H9 (cell line): ENCODE results near the gene PVR. TPM values are rescaled to one million over a fixed set of nuclear protein-coding genes. Genes with fewer than 3 reads are reported as not detected.

Experiments used
- DNase-seq: peaks from one replicate; pipeline ENCODE4 v3.0.0-alpha.2; 2017
- H2AFZ ChIP-seq: one replicate; pipeline ENCODE4 v1.6.1; 2013; ENCODE audit warnings: mild to moderate bottlenecking, low read length, control low read depth, moderate library complexity
- H2AK5ac ChIP-seq: 2 replicates; pipeline ENCODE4 v1.6.1; 2013; ENCODE audit warnings: low read length, control low read depth, mixed read lengths; ENCODE audit not compliant: insufficient read length
- H2BK120ac ChIP-seq: one replicate; pipeline ENCODE4 v1.6.1; 2013; ENCODE audit warnings: low read depth, mild to moderate bottlenecking, low read length, control low read depth, inconsistent platforms; ENCODE audit not compliant: poor library complexity, severe bottlenecking
- H2BK12ac ChIP-seq: 2 replicates; pipeline ENCODE4 v1.6.1; 2013; ENCODE audit warnings: low read length, control low read depth, mixed read lengths, low read depth; ENCODE audit not compliant: insufficient read length
- H2BK15ac ChIP-seq: 2 replicates; pipeline ENCODE4 v1.6.1; 2013; ENCODE audit warnings: low read depth, low read length, control low read depth
- H2BK20ac ChIP-seq: one replicate; pipeline ENCODE4 v1.6.1; 2013; ENCODE audit warnings: low read depth, mild to moderate bottlenecking, low read length, control low read depth, inconsistent platforms; ENCODE audit not compliant: poor library complexity, severe bottlenecking
- H2BK5ac ChIP-seq: 2 replicates; pipeline ENCODE4 v1.6.1; 2013; ENCODE audit warnings: low read length, control low read depth, mixed read lengths; ENCODE audit not compliant: insufficient read length
- H3K14ac ChIP-seq: 2 replicates; pipeline ENCODE4 v1.6.1; 2013; ENCODE audit warnings: low read length, control low read depth; ENCODE audit not compliant: insufficient read depth
- H3K18ac ChIP-seq: 2 replicates; pipeline ENCODE4 v1.6.1; 2013; ENCODE audit warnings: low read depth, mild to moderate bottlenecking, mixed read lengths, low read length, control low read depth; ENCODE audit not compliant: insufficient read length
- H3K23ac ChIP-seq: 2 replicates; pipeline ENCODE4 v1.6.1; 2013; ENCODE audit warnings: low read length, control low read depth, mixed read lengths, low read depth; ENCODE audit not compliant: insufficient read length
- H3K23me2 ChIP-seq: 2 replicates; pipeline ENCODE4 v1.6.1; 2013; ENCODE audit warnings: low read depth, mild to moderate bottlenecking, mixed read lengths, low read length, control low read depth; ENCODE audit not compliant: insufficient read length, poor library complexity, severe bottlenecking
- H3K27ac ChIP-seq: 2 replicates; pipeline ENCODE4 v1.5.1; 2013; ENCODE audit warnings: low read length, control low read depth, mixed read lengths, low read depth; ENCODE audit not compliant: insufficient read length
- H3K27me3 ChIP-seq: 2 replicates; pipeline ENCODE4 v1.6.1; 2013; ENCODE audit warnings: low read length, control low read depth, inconsistent platforms; ENCODE audit not compliant: insufficient read depth
- H3K4ac ChIP-seq: 2 replicates; pipeline ENCODE4 v1.6.1; 2013; ENCODE audit warnings: low read depth, mild to moderate bottlenecking, control low read depth, inconsistent platforms, low read length, moderate library complexity
- H3K4me1 ChIP-seq: 2 replicates; pipeline ENCODE4 v1.6.1; 2013; ENCODE audit warnings: low read length, control low read depth, inconsistent platforms; ENCODE audit not compliant: insufficient read depth
- H3K4me2 ChIP-seq: 2 replicates; pipeline ENCODE4 v1.6.1; 2013; ENCODE audit warnings: low read length, control low read depth, mixed read lengths; ENCODE audit not compliant: insufficient read length, insufficient read depth
- H3K56ac ChIP-seq: 2 replicates; pipeline ENCODE4 v1.6.1; 2013; ENCODE audit warnings: low read depth, mild to moderate bottlenecking, mixed read lengths, low read length, control low read depth; ENCODE audit not compliant: insufficient read length
- H3K79me1 ChIP-seq: 2 replicates; pipeline ENCODE4 v1.6.1; 2013; ENCODE audit warnings: low read depth, mild to moderate bottlenecking, moderate library complexity, low read length, control low read depth, inconsistent platforms; ENCODE audit not compliant: insufficient read depth, poor library complexity, severe bottlenecking
- H3K79me2 ChIP-seq: 2 replicates; pipeline ENCODE4 v1.6.1; 2013; ENCODE audit warnings: low read length, control low read depth, inconsistent platforms; ENCODE audit not compliant: insufficient read depth
- H3K9ac ChIP-seq: 2 replicates; pipeline ENCODE4 v1.6.1; 2013; ENCODE audit warnings: low read length, control low read depth, mixed read lengths; ENCODE audit not compliant: insufficient read length; ENCODE audit errors: extremely low read depth
- H3K9me3 ChIP-seq: one replicate; pipeline ENCODE4 v1.6.1; 2013; ENCODE audit warnings: low read depth, low read length, inconsistent platforms; ENCODE audit not compliant: control insufficient read depth
- H3T11ph ChIP-seq: one replicate; pipeline ENCODE4 v1.6.1; 2013; ENCODE audit warnings: mild to moderate bottlenecking, low read length, control low read depth, inconsistent platforms
- H4K20me1 ChIP-seq: one replicate; pipeline ENCODE4 v1.6.1; 2013; ENCODE audit not compliant: control insufficient read depth, insufficient read length, insufficient read depth
- H4K5ac ChIP-seq: 2 replicates; pipeline ENCODE4 v1.6.1; 2013; ENCODE audit warnings: low read depth, mild to moderate bottlenecking, mixed read lengths, low read length, control low read depth; ENCODE audit not compliant: insufficient read length
- H4K8ac ChIP-seq: replicated peaks from 2 replicates; pipeline ENCODE4 v1.6.1; 2013; ENCODE audit warnings: low read length, control low read depth, mixed read lengths, low read depth; ENCODE audit not compliant: insufficient read length
- H4K91ac ChIP-seq: 2 replicates; pipeline ENCODE4 v1.6.1; 2013; ENCODE audit warnings: low read depth, mild to moderate bottlenecking, moderate library complexity, mixed read lengths, low read length, control low read depth; ENCODE audit not compliant: insufficient read length
- H3K27ac Mint-ChIP-seq, 3 experiments: 2 replicates in 2 of 3; 3 replicates in 1 of 3; pipeline ENCODE4 v1.8.0; 2020 to 2021; ENCODE audit warnings: mixed read lengths in 3 of 3, mild to moderate bottlenecking in 1 of 3, moderate library complexity in 1 of 3
- H3K27me3 Mint-ChIP-seq: 2 replicates; pipeline ENCODE4 v1.8.0; 2021; ENCODE audit warnings: low read depth, mild to moderate bottlenecking, moderate library complexity, mixed read lengths
- H3K36me3 Mint-ChIP-seq, 3 experiments: 2 replicates in 2 of 3; 3 replicates in 1 of 3; pipeline ENCODE4 v1.8.0; 2020 to 2021; ENCODE audit warnings: low read depth in 3 of 3, mixed read lengths in 3 of 3; ENCODE audit not compliant: insufficient read depth in 1 of 3
- H3K4me1 Mint-ChIP-seq, 2 experiments: 2 replicates each; pipeline ENCODE4 v1.8.0; 2020; ENCODE audit warnings: mixed read lengths in 2 of 2
- H3K4me3 Mint-ChIP-seq, 2 experiments: 2 replicates in 1 of 2; 3 replicates in 1 of 2; pipeline ENCODE4 v1.8.0; 2020 to 2021; ENCODE audit warnings: mild to moderate bottlenecking in 2 of 2, mixed read lengths in 2 of 2, moderate library complexity in 1 of 2
- H3K9me3 Mint-ChIP-seq, 2 experiments: 2 replicates in 1 of 2; 3 replicates in 1 of 2; pipeline ENCODE4 v1.8.0; 2020; ENCODE audit warnings: mild to moderate bottlenecking in 2 of 2, mixed read lengths in 2 of 2, moderate library complexity in 1 of 2
- CTCF ChIP-seq: fragments of 200-600 bp; sonication (generic); conservative IDR thresholded peaks from 3 replicates; pipeline ENCODE4 v1.8.0; 2021; ENCODE audit warnings: antibody characterized with exemption, mild to moderate bottlenecking
- whole genome bisulfite sequencing: extraction: QIAGEN DNeasy Blood & Tissue Kit; methylation state at CpG from one replicate; pipeline ENCODE4 v1.1.7; 2013; ENCODE audit warnings: missing lambda C conversion rate, low lambda C conversion rate, mixed read lengths; ENCODE audit not compliant: insufficient read length; ENCODE audit errors: extremely low coverage; 5-methylcytosine and 5-hydroxymethylcytosine counted together
- total RNA-seq: library from RNA; stranded (reverse); gene quantifications from 2 replicates; pipeline ENCODE4 v1.2.1, GENCODE V29; 2021

Gene PVR
- total RNA-seq, 1 experiment from 2014 or later, result 29.2 TPM

- Histone ChIP-seq H2BK12ac (no peak overlapping the region), H3K23me2 (no peaks in the 10 kb centered on the region), H3K79me1 (no peaks in the 10 kb centered on the region), H3K4me1 (peaks cover 4% of the 10 kb centered on the region; the same call in 1 of the 2 replicates), H3K27ac (no peak overlapping the region), H3K23ac (no peak overlapping the region), H2BK120ac (no peak overlapping the region), H4K5ac (no peak overlapping the region), H3K9me3 (no peaks in the 10 kb centered on the region), H4K91ac (no peak overlapping the region), H2AK5ac (no peak overlapping the region), H2BK15ac (no peak overlapping the region), H4K20me1 (no peaks in the 10 kb centered on the region), H3K27me3 (no peaks in the 10 kb centered on the region), H4K8ac (no peak overlapping the region), H3K18ac (no peak overlapping the region), H3K4me2 (no peak overlapping the region), H3K14ac (no peak overlapping the region), H3K9ac (no peak overlapping the region), H3K56ac (no peak overlapping the region), H3T11ph (no peak overlapping the region), H3K4ac (no peak overlapping the region), H2AFZ (no peak overlapping the region), H2BK5ac (no peak overlapping the region), H2BK20ac (no peak overlapping the region), H3K79me2 (no peaks in the 10 kb centered on the region)
- no peak for DNase-seq
- no peak overlapping the region for H3K4me3 Mint-ChIP-seq
- no peaks in the 10 kb centered on the region; a peak in 1 of 5 replicates for H3K9me3 Mint-ChIP-seq
- peaks cover 0 to 4% (median 2%) of the 10 kb centered on the region in 3 experiments; a peak in 2 of 7 replicates for H3K36me3 Mint-ChIP-seq
- WGBS, result no CpG with 5 or more reads among the region's 5 CpGs
- TF ChIP-seq CTCF, result no peak
- no peaks in the 10 kb centered on the region; the same call in 1 of the 2 replicates for H3K27me3 Mint-ChIP-seq
- peaks cover 21% of the 10 kb centered on the region in 2 experiments for H3K4me1 Mint-ChIP-seq
- H3K27ac Mint-ChIP-seq, result no peak overlapping the region; a peak in 1 of 7 replicates
Observed at GRCh38 chr19:44609219-44609618, 34.5 kb upstream of the PVR start.
